HG02852 (cell line): ENCODE data around the gene HHIPL1.
"Not testable (repeated sequence)": the region's sequence is repeated elsewhere in the genome, so short reads cannot be mapped to it uniquely, and the experiment has no call there.

Experiments used
- ATAC-seq: cut with Tn5 transposase; IDR thresholded peaks from one replicate; pipeline ENCODE4 v1.9.1; 2021; ENCODE audit warnings: mild to moderate bottlenecking, moderate library complexity; ENCODE audit not compliant: unreplicated experiment

Gene HHIPL1

GRCh38 chr14:99633141-99633540 lies 11.8 kb upstream of the HHIPL1 start:
- no peak for ATAC-seq

- ATAC-seq, result no peak
These were observed 11.0 kb upstream of the HHIPL1 start for GRCh38 chr14:99633918-99634317.

GRCh38 chr14:99634443-99634842 lies 10.5 kb upstream of the HHIPL1 start:
- no peak for ATAC-seq

GRCh38 chr14:99635116-99635515 lies 9.8 kb upstream of the HHIPL1 start:
- no peak for ATAC-seq

- no peak for ATAC-seq
These were observed 8.4 kb upstream of the HHIPL1 start for GRCh38 chr14:99636487-99636886.

GRCh38 chr14:99637624-99638023 lies 7.3 kb upstream of the HHIPL1 start:
- ATAC-seq, result no peak

GRCh38 chr14:99642771-99643170 lies 2.2 kb upstream of the HHIPL1 start:
- ATAC-seq, result not testable (repeated sequence)

- ATAC-seq, result no peak
These were observed 1.6 kb upstream of the HHIPL1 start for GRCh38 chr14:99643343-99643742.

GRCh38 chr14:99644035-99644587 lies 818 bp upstream of the HHIPL1 start:
- ATAC-seq, result no peak

GRCh38 chr14:99645545-99646505 lies 896 bp downstream of the HHIPL1 start:
- ATAC-seq, result no peak

GRCh38 chr14:99647411-99647810 lies 2.5 kb downstream of the HHIPL1 start:
- no peak for ATAC-seq

GRCh38 chr14:99648027-99648784 lies 3.3 kb downstream of the HHIPL1 start:
- ATAC-seq, result no peak

- ATAC-seq, result no peak
These were observed 4.3 kb downstream of the HHIPL1 start for GRCh38 chr14:99649219-99649618.

GRCh38 chr14:99649643-99650042 lies 4.7 kb downstream of the HHIPL1 start:
- no peak for ATAC-seq

- ATAC-seq, result no peak
These were observed 5.3 kb downstream of the HHIPL1 start for GRCh38 chr14:99650189-99650588.

GRCh38 chr14:99651953-99652746 lies 7.2 kb downstream of the HHIPL1 start:
- ATAC-seq, result no peak

- no peak for ATAC-seq
These were observed 9.5 kb downstream of the HHIPL1 start for GRCh38 chr14:99654235-99654985.

GRCh38 chr14:99655521-99655920 lies 10.6 kb downstream of the HHIPL1 start:
- ATAC-seq, result no peak

- no peak for ATAC-seq
These were observed 11.2 kb downstream of the HHIPL1 start for GRCh38 chr14:99656171-99656570.

GRCh38 chr14:99657645-99658155 lies 12.8 kb downstream of the HHIPL1 start:
- no peak for ATAC-seq
